Neural cell (in vitro differentiated cells): ENCODE results near the gene MARVELD3. TPM values are rescaled to one million over a fixed set of nuclear protein-coding genes. Genes with fewer than 3 reads are reported as not detected.
A peak's percentile ranks its signal among the peaks of the same experiment; 100 is the strongest.

ENCODE experiments used
- H2AFZ ChIP-seq: fragments of 200-600, 300-800 bp; sonication (generic), shearing (Covaris generic); 2 replicates; pipeline ENCODE4 v1.6.0; 2014; ENCODE audit warnings: low read depth, mild to moderate bottlenecking, antibody characterized with exemption, low read length, moderate library complexity
- H3F3A ChIP-seq: fragments of 200-600 bp; shearing (Covaris generic); 2 replicates; pipeline ENCODE4 v1.6.1; 2016; ENCODE audit warnings: mild to moderate bottlenecking, moderate library complexity, mixed read lengths, antibody characterized with exemption, low read length; ENCODE audit not compliant: insufficient read depth, poor library complexity, severe bottlenecking
- H3K27ac ChIP-seq: fragments of 200-600, 300-800 bp; sonication (generic), shearing (Covaris generic); 2 replicates; pipeline ENCODE4 v1.5.1; 2014; ENCODE audit warnings: mild to moderate bottlenecking, low read length, moderate library complexity
- H3K27me3 ChIP-seq: fragments of 300-800, 200-600 bp; sonication (generic), shearing (Covaris generic); 2 replicates; pipeline ENCODE4 v1.6.0; 2014; ENCODE audit warnings: mild to moderate bottlenecking, low read depth, low read length, moderate library complexity; ENCODE audit not compliant: insufficient read depth
- H3K36me3 ChIP-seq: fragments of 300-800, 200-600 bp; sonication (generic), shearing (Covaris generic); 2 replicates; pipeline ENCODE4 v1.5.1; 2014; ENCODE audit warnings: mild to moderate bottlenecking, antibody characterized with exemption, low read length, moderate library complexity; ENCODE audit not compliant: insufficient read depth
- H3K4me2 ChIP-seq: fragments of 300-800, 200-600 bp; sonication (generic), shearing (Covaris generic); 2 replicates; pipeline ENCODE4 v1.6.0; 2014; ENCODE audit warnings: mild to moderate bottlenecking, low read length
- H3K4me3 ChIP-seq: fragments of 300-800, 200-600 bp; sonication (generic), shearing (Covaris generic); 2 replicates; pipeline ENCODE4 v1.5.1; 2014; ENCODE audit warnings: mild to moderate bottlenecking, low read length, moderate library complexity
- H3K79me2 ChIP-seq: fragments of 200-600 bp; shearing (Covaris generic); replicated peaks from 2 replicates; pipeline ENCODE4 v1.6.0; 2014; ENCODE audit warnings: mild to moderate bottlenecking, low read length, moderate library complexity; ENCODE audit not compliant: insufficient read depth
- H3K9ac ChIP-seq: fragments of 300-800, 200-600 bp; sonication (generic), shearing (Covaris generic); 2 replicates; pipeline ENCODE4 v1.6.1; 2016; ENCODE audit warnings: mild to moderate bottlenecking, low read length, mixed read lengths
- H3K9me2 ChIP-seq: fragments of 200-600 bp; shearing (Covaris generic); 2 replicates; pipeline ENCODE4 v1.6.1; 2016; ENCODE audit warnings: mild to moderate bottlenecking, low read length, mixed read lengths; ENCODE audit not compliant: insufficient read depth
- H3K9me3 ChIP-seq: fragments of 200-600, 300-800 bp; sonication (generic), shearing (Covaris generic); 2 replicates; pipeline ENCODE4 v1.6.1; 2016; ENCODE audit warnings: mild to moderate bottlenecking, mixed run types, low read length, moderate library complexity, mixed read lengths
- H4K20me1 ChIP-seq: fragments of 200-600 bp; shearing (Covaris generic); 2 replicates; pipeline ENCODE4 v1.6.1; 2016; ENCODE audit warnings: mild to moderate bottlenecking, mixed run types; ENCODE audit not compliant: insufficient read depth
- CTCF ChIP-seq: fragments of 450-650 bp; IDR thresholded peaks from 2 replicates; pipeline ENCODE4 v1.5.1; 2014; ENCODE audit warnings: antibody characterized with exemption, mild to moderate bottlenecking, moderate library complexity; ENCODE audit not compliant: poor library complexity, severe bottlenecking
- EP300 ChIP-seq: fragments of 450-650 bp; conservative IDR thresholded peaks from 2 replicates; pipeline ENCODE4 v1.6.1; 2014; ENCODE audit warnings: antibody characterized with exemption, mild to moderate bottlenecking, moderate library complexity; ENCODE audit not compliant: poor library complexity, severe bottlenecking
- EZH2 ChIP-seq: fragments of 200-600, 300-800 bp; shearing (Covaris generic), sonication (generic); IDR thresholded peaks from 2 replicates; pipeline ENCODE4 v1.6.1; 2014; ENCODE audit warnings: antibody characterized with exemption, low read length, borderline replicate concordance, mild to moderate bottlenecking; ENCODE audit not compliant: insufficient read depth, poor library complexity, severe bottlenecking
- MXI1 ChIP-seq: fragments of 450-650 bp; conservative IDR thresholded peaks from 2 replicates; pipeline ENCODE4 v1.6.1; 2014; ENCODE audit warnings: antibody characterized with exemption, mild to moderate bottlenecking; ENCODE audit not compliant: poor library complexity, severe bottlenecking
- POLR2AphosphoS5 ChIP-seq: IDR thresholded peaks from 2 replicates; pipeline ENCODE4 v1.6.1; 2012
- RAD21 ChIP-seq: fragments of 450-650 bp; conservative IDR thresholded peaks from 2 replicates; pipeline ENCODE4 v1.6.1; 2014; ENCODE audit warnings: antibody characterized with exemption, mild to moderate bottlenecking, moderate library complexity
- REST ChIP-seq: IDR thresholded peaks from 2 replicates; pipeline ENCODE4 v1.6.1; 2012; ENCODE audit warnings: borderline replicate concordance
- SMC3 ChIP-seq: fragments of 450-650 bp; conservative IDR thresholded peaks from 2 replicates; pipeline ENCODE4 v1.6.1; 2014; ENCODE audit warnings: antibody characterized with exemption, mild to moderate bottlenecking, moderate library complexity; ENCODE audit not compliant: poor library complexity
- TAF1 ChIP-seq: IDR thresholded peaks from 2 replicates; pipeline ENCODE4 v1.6.1; 2012; ENCODE audit warnings: low read depth
- polyA plus RNA-seq: library from polyadenylated mRNA; depleted of rRNA; stranded (reverse); fragments of >200 nt; gene quantifications from 2 replicates; pipeline ENCODE4 v1.2.3, GENCODE V29; 2014

The MARVELD3 gene
- polyA plus RNA-seq, 1 donor from 2014 or later: not detected

GRCh38 chr16:71623597-71623996, 2.4 kb upstream of the MARVELD3 start:
- Histone ChIP-seq H3K9me3 (no peaks in the 10 kb centered on the region), H3K27ac (no peak overlapping the region), H3K9ac (no peak overlapping the region), H3K4me2 (no peak overlapping the region), H3F3A (no peaks in the 10 kb centered on the region), H3K4me3 (no peak overlapping the region), H3K36me3 (no peaks in the 10 kb centered on the region), H4K20me1 (no peaks in the 10 kb centered on the region), H2AFZ (no peak overlapping the region), H3K79me2 (no peaks in the 10 kb centered on the region), H3K9me2 (no peaks in the 10 kb centered on the region), H3K27me3 (peaks cover 50% of the 10 kb centered on the region)
- TF ChIP-seq POLR2AphosphoS5: no peak
- TF ChIP-seq MXI1: no peak
- no peak for TF ChIP-seq REST
- TF ChIP-seq EZH2: no peak
- no peak for TF ChIP-seq TAF1
- no peak for TF ChIP-seq SMC3
- TF ChIP-seq RAD21: no peak
- TF ChIP-seq CTCF: no peak
- no peak for TF ChIP-seq EP300

GRCh38 chr16:71625113-71625850, 702 bp upstream of the MARVELD3 start:
- Histone ChIP-seq H3K27me3 (peaks cover 50% of the 10 kb centered on the region), H3K4me2 (no peak overlapping the region), H3K4me3 (peak overlapping the region; percentile 83), H3K9me3 (no peaks in the 10 kb centered on the region), H3F3A (no peaks in the 10 kb centered on the region), H4K20me1 (no peaks in the 10 kb centered on the region), H3K9me2 (no peaks in the 10 kb centered on the region), H2AFZ (no peak overlapping the region), H3K27ac (no peak overlapping the region), H3K36me3 (no peaks in the 10 kb centered on the region), H3K79me2 (no peaks in the 10 kb centered on the region), H3K9ac (no peak overlapping the region)
- TF ChIP-seq RAD21 (no peak), EP300 (no peak), TAF1 (no peak), MXI1 (no peak), SMC3 (no peak), CTCF (no peak), POLR2AphosphoS5 (no peak), REST (no peak), EZH2 (no peak)
